GM12878 (cell line): ENCODE results near the gene SORCS2. TPM values are rescaled to one million over a fixed set of nuclear protein-coding genes. Genes with fewer than 3 reads are reported as not detected.

ENCODE experiments used
- ATAC-seq: fragments of 200-7000 bp; cut with Tn5 transposase; 3 replicates; pipeline ENCODE4 v1.9.1; 2020; ENCODE audit warnings: mild to moderate bottlenecking, moderate library complexity
- BruUV-seq: library from RNA; stranded (reverse); fragments of 400-500 nt; replicated peaks from 2 replicates; lab custom pipeline; 2021; lab: Mats Ljungman, UMichigan
- CTCF ChIA-PET: fragments of 300-600 bp; sonication (Branson Sonifier 250); formaldehyde crosslinking; extraction: SDS; loops from one replicate; lab custom pipeline; 2021; ENCODE audit warnings: inconsistent platforms; lab: Yijun Ruan, JAX
- POLR2A ChIA-PET: fragments of 350-600 bp; formaldehyde crosslinking; extraction: SDS; loops from one replicate; lab custom pipeline; 2021; ENCODE audit warnings: inconsistent platforms; lab: Charles Lee
- RAD21 ChIA-PET: fragments of 300-600 bp; sonication (Branson Sonifier 250); formaldehyde crosslinking; loops from one replicate; lab custom pipeline; 2023; ENCODE audit warnings: antibody characterized with exemption; ENCODE audit not compliant: unreplicated experiment; lab: Charles Lee
- SMC1A ChIA-PET: fragments of 300-600 bp; sonication (Branson Sonifier 250); formaldehyde crosslinking; loops from one replicate; lab custom pipeline; 2023; ENCODE audit not compliant: unreplicated experiment, uncharacterized antibody; lab: Charles Lee
- DNase-seq: peaks from one replicate; pipeline ENCODE4 v3.0.0-alpha.2; 2011; ENCODE audit warnings: low read depth, low spot score
- FAIRE-seq: peaks from 3 replicates; lab custom pipeline; 2011; peaks lifted over from hg19 to GRCh38; lab: Jason Lieb, UNC
- H2AFZ ChIP-seq: 2 replicates; pipeline ENCODE4 v1.6.0; 2011; ENCODE audit warnings: low read depth, low read length, control low read depth; ENCODE audit not compliant: control insufficient read depth
- H3K27ac ChIP-seq: 2 replicates; pipeline ENCODE4 v1.5.1; 2011; ENCODE audit warnings: control low read depth; ENCODE audit not compliant: control insufficient read depth, insufficient read depth
- H3K27me3 ChIP-seq, 2 experiments: replicated peaks in 1 of 2; 2 replicates each; pipeline versions ENCODE4 v1.6.0 to v1.6.1; 2011; ENCODE audit warnings: low read length in 1 of 2; ENCODE audit not compliant: control insufficient read depth in 2 of 2, insufficient read depth in 2 of 2
- H3K36me3 ChIP-seq, 2 experiments: 2 replicates each; pipeline ENCODE4 v1.5.1; 2011; ENCODE audit warnings: low read length in 1 of 2; ENCODE audit not compliant: control insufficient read depth in 2 of 2, insufficient read depth in 2 of 2
- H3K4me1 ChIP-seq: 2 replicates; pipeline ENCODE4 v1.6.1; 2011; ENCODE audit warnings: mild to moderate bottlenecking, low read length, moderate library complexity, mixed read lengths; ENCODE audit not compliant: control insufficient read depth, insufficient read depth
- H3K4me2 ChIP-seq: 2 replicates; pipeline ENCODE4 v1.6.0; 2011; ENCODE audit warnings: control low read depth; ENCODE audit not compliant: control insufficient read depth, insufficient read depth
- H3K4me3 ChIP-seq: fragments of 200-600 bp; sonication (generic); 2 replicates; pipeline ENCODE4 v1.5.1; 2016
- H3K79me2 ChIP-seq: 2 replicates; pipeline ENCODE4 v1.6.0; 2011; ENCODE audit warnings: low read length; ENCODE audit not compliant: control insufficient read depth, insufficient read depth
- H3K9ac ChIP-seq: 2 replicates; pipeline ENCODE4 v1.8.0; 2011; ENCODE audit warnings: low read length, control low read depth, mixed read lengths; ENCODE audit not compliant: control insufficient read depth, insufficient read depth
- H3K9me3 ChIP-seq: replicated peaks from 3 replicates; pipeline ENCODE4 v1.5.1; 2011; ENCODE audit warnings: mild to moderate bottlenecking, low read length; ENCODE audit not compliant: control insufficient read depth, insufficient read depth
- H4K20me1 ChIP-seq: 2 replicates; pipeline ENCODE4 v1.6.0; 2011; ENCODE audit not compliant: control insufficient read depth, insufficient read depth
- BCL3 ChIP-seq: IDR thresholded peaks from 2 replicates; pipeline ENCODE4 v1.6.1; 2011; ENCODE audit warnings: borderline replicate concordance, low read depth, mild to moderate bottlenecking, moderate library complexity, low read length; ENCODE audit not compliant: insufficient read depth, poor library complexity, severe bottlenecking
- E2F4 ChIP-seq: IDR thresholded peaks from 2 replicates; pipeline ENCODE4 v1.6.1; 2012; ENCODE audit warnings: low read depth, low read length, improper control_type of control experiment
- IKZF2 ChIP-seq, 2 experiments: fragments of 450-650 bp; IDR thresholded peaks; 2 replicates each; pipeline ENCODE4 v1.6.1; 2017; ENCODE audit warnings: mild to moderate bottlenecking in 2 of 2, moderate library complexity in 2 of 2
- JUNB ChIP-seq: IDR thresholded peaks from 2 replicates; pipeline ENCODE4 v1.6.1; 2016; ENCODE audit warnings: antibody characterized with exemption, mild to moderate bottlenecking
- PBX3 ChIP-seq: IDR thresholded peaks from 2 replicates; pipeline ENCODE4 v1.6.1; 2011; ENCODE audit warnings: mild to moderate bottlenecking, low read depth, low read length, moderate library complexity; ENCODE audit not compliant: insufficient replicate concordance
- RELA ChIP-seq: fragments of 450-650 bp; IDR thresholded peaks from 2 replicates; pipeline ENCODE4 v1.8.0; 2014; ENCODE audit warnings: borderline replicate concordance; ENCODE audit not compliant: partially characterized antibody
- REST ChIP-seq: IDR thresholded peaks from 2 replicates; pipeline ENCODE4 v1.6.1; 2012; ENCODE audit warnings: mild to moderate bottlenecking, low read depth, low read length
- SIX5 ChIP-seq: IDR thresholded peaks from 2 replicates; pipeline ENCODE4 v1.6.1; 2011; ENCODE audit warnings: mild to moderate bottlenecking, low read depth, low read length, moderate library complexity; ENCODE audit not compliant: severe bottlenecking
- SMARCA5 ChIP-seq: fragments of 450-650 bp; IDR thresholded peaks from 2 replicates; pipeline ENCODE4 v1.6.1; 2017; ENCODE audit warnings: mild to moderate bottlenecking
- SMC3 ChIP-seq: IDR thresholded peaks from 2 replicates; pipeline ENCODE4 v1.6.1; 2011; ENCODE audit warnings: low read length, improper control_type of control experiment, borderline replicate concordance
- TCF3 ChIP-seq: IDR thresholded peaks from 2 replicates; pipeline ENCODE4 v1.6.1; 2012; ENCODE audit warnings: low read depth, mild to moderate bottlenecking, low read length, borderline replicate concordance; ENCODE audit not compliant: insufficient read depth
- ZBTB11 ChIP-seq: fragments of 450-650 bp; formaldehyde crosslinking; IDR thresholded peaks from 2 replicates; pipeline ENCODE4 v1.5.0; 2022; ENCODE audit warnings: mild to moderate bottlenecking, missing genetic modification characterization
- WGBS: methylation state at CpG from one replicate; pipeline ENCODE4 v1.1.6; 2016; ENCODE audit warnings: low lambda C conversion rate; ENCODE audit not compliant: insufficient replicate concordance, insufficient coverage; ENCODE audit errors: missing lambda C conversion rate; 5-methylcytosine and 5-hydroxymethylcytosine counted together
- in situ Hi-C: fragments of 300-500 bp; cut with MboI; formaldehyde crosslinking; loops from 9 replicates; pipeline ENCODE4 v1.14.3; 2018; ENCODE audit warnings: mixed read lengths
- intact Hi-C: fragments of 100-400 bp; cut with micrococcal nuclease; formaldehyde crosslinking; loops from one replicate; pipeline ENCODE4 v1.14.2; 2022; ENCODE audit not compliant: unreplicated experiment
- polyA plus RNA-seq, 11 experiments: library from polyadenylated mRNA; depleted of rRNA in 4 of 11; unstranded in 6 of 11; stranded (reverse) in 5 of 11; fragments of >200 nt; fragmentation: Nextera tagmentation in 4 of 11; fragmentation: Illumina TruSeq in 1 of 11; extraction: Ambion mirVana in 4 of 11; extraction: Trizol in 1 of 11; gene quantifications; 1 replicate in 1 of 11; 2 replicates in 10 of 11; pipeline versions ENCODE4 v1.2.1 to v1.2.3, GENCODE V29; 2011 to 2016; ENCODE audit warnings: inconsistent platforms in 2 of 11, missing spikeins in 2 of 11, low read depth in 1 of 11
- total RNA-seq, 4 experiments: library from RNA; depleted of rRNA in 3 of 4; stranded (reverse); fragments of >200 nt in 3 of 4; fragmentation: Illumina TruSeq in 1 of 4; extraction: Trizol in 1 of 4; gene quantifications; 2 replicates each; pipeline versions ENCODE4 v1.2.1 to v1.2.3, GENCODE V29; 2013 to 2021

SORCS2 gene
- total and polyA plus RNA-seq, 10 of the 15 experiments (the other 5 are each of a cell fraction or from before 2014, with no cell fraction given), result 0.01 to 0.15 (median 0.05) TPM; not detected in 5

GRCh38 chr4:7234355-7235029 lies 42.2 kb downstream of the SORCS2 start:
- DNase-seq, result no peak
- intact Hi-C loops (no loop called here), in situ Hi-C loops (no loop called here)
- SMC1A ChIA-PET, result no interaction called here
- no peak overlapping the region for H3K4me2 ChIP-seq
- BruUV-seq, result no TSS peak
- H3K27me3 ChIP-seq, result no peaks in the 10 kb centered on the region
- H3K4me1 ChIP-seq, result no peaks in the 10 kb centered on the region
- CTCF ChIA-PET, result no interaction called here
- RAD21 ChIA-PET, result no interaction called here
- no peak for ATAC-seq
- no peak overlapping the region for H3K9ac ChIP-seq
- H3K36me3 ChIP-seq, result no peaks in the 10 kb centered on the region
- no peaks in the 10 kb centered on the region for H4K20me1 ChIP-seq
- no peak for FAIRE-seq
- no peak overlapping the region for H3K4me3 ChIP-seq
- no peaks in the 10 kb centered on the region for H3K79me2 ChIP-seq
- WGBS, result 29% methylated on average over 14 of the region's 14 CpGs
- H2AFZ ChIP-seq, result no peak overlapping the region
- no peak overlapping the region for H3K27ac ChIP-seq
- peaks cover 6% of the 10 kb centered on the region; the same call in 1 of the 3 replicates for H3K9me3 ChIP-seq
- POLR2A ChIA-PET, result no interaction called here
- TF ChIP-seq SMC3 (no peak), RELA (no peak), TCF3 (no peak), REST (no peak), ZBTB11 (CRISPR knock-in tag) (no peak), BCL3 (no peak), JUNB (no peak), PBX3 (no peak), IKZF2 (IDR thresholded peaks at IDR 0.05) (no peak), SMARCA5 (no peak), E2F4 (no peak), SIX5 (no peak)
